Neuronal stem cell (in vitro differentiated cells): ENCODE results near the gene ERCC5.

Experiments
- DNase-seq: peaks from one replicate; pipeline ENCODE4 v3.0.0-alpha.2; 2013; ENCODE audit warnings: low spot score
- H2AFZ ChIP-seq: one replicate; pipeline ENCODE4 v1.6.1; 2013; ENCODE audit warnings: mild to moderate bottlenecking, low read length, inconsistent platforms
- H2AK5ac ChIP-seq: 2 replicates; pipeline ENCODE4 v1.6.1; 2013; ENCODE audit warnings: low read depth, mild to moderate bottlenecking, inconsistent platforms, low read length, moderate library complexity, mixed read lengths
- H2BK120ac ChIP-seq: 2 replicates; pipeline ENCODE4 v1.6.1; 2013; ENCODE audit warnings: low read depth, mild to moderate bottlenecking, inconsistent platforms, low read length, moderate library complexity, mixed read lengths
- H2BK12ac ChIP-seq: one replicate; pipeline ENCODE4 v1.6.1; 2013; ENCODE audit warnings: low read length, inconsistent platforms
- H2BK15ac ChIP-seq: 2 replicates; pipeline ENCODE4 v1.6.1; 2013; ENCODE audit warnings: mild to moderate bottlenecking, low read length, inconsistent platforms, mixed read lengths
- H2BK5ac ChIP-seq: one replicate; pipeline ENCODE4 v1.6.1; 2013; ENCODE audit warnings: inconsistent platforms, mild to moderate bottlenecking, low read length, moderate library complexity
- H3K14ac ChIP-seq: one replicate; pipeline ENCODE4 v1.6.1; 2013; ENCODE audit warnings: low read length, inconsistent platforms
- H3K18ac ChIP-seq: 2 replicates; pipeline ENCODE4 v1.6.1; 2013; ENCODE audit warnings: low read length, inconsistent platforms
- H3K23ac ChIP-seq: 2 replicates; pipeline ENCODE4 v1.6.1; 2013; ENCODE audit warnings: low read depth, mild to moderate bottlenecking, mixed read lengths, low read length, inconsistent platforms; ENCODE audit not compliant: poor library complexity
- H3K27ac ChIP-seq: replicated peaks from 3 replicates; pipeline ENCODE4 v1.5.1; 2013; ENCODE audit warnings: low read length, inconsistent platforms
- H3K27me3 ChIP-seq, 3 experiments: 2 replicates each; pipeline ENCODE4 v1.6.1; 2013; ENCODE audit warnings: low read length in 3 of 3, mild to moderate bottlenecking in 2 of 3, inconsistent platforms in 1 of 3, low read depth in 1 of 3, mixed read lengths in 1 of 3, moderate library complexity in 1 of 3; ENCODE audit not compliant: control insufficient read depth in 3 of 3, insufficient read depth in 3 of 3
- H3K36me3 ChIP-seq, 2 donors: replicated peaks in 1 of 2; 2 replicates each; pipeline ENCODE4 v1.6.1; 2013; ENCODE audit warnings: low read length in 2 of 2; ENCODE audit not compliant: control insufficient read depth in 2 of 2, insufficient read depth in 2 of 2
- H3K4ac ChIP-seq: 2 replicates; pipeline ENCODE4 v1.6.1; 2013; ENCODE audit warnings: inconsistent platforms, mild to moderate bottlenecking, low read length, moderate library complexity
- H3K4me1 ChIP-seq, 2 donors: 1 replicate in 1 of 2; 2 replicates in 1 of 2; pipeline ENCODE4 v1.6.1; 2013; ENCODE audit warnings: low read length in 2 of 2, low read depth in 1 of 2; ENCODE audit not compliant: control insufficient read depth in 2 of 2, insufficient read depth in 1 of 2
- H3K4me2 ChIP-seq: one replicate; pipeline ENCODE4 v1.6.1; 2013; ENCODE audit warnings: mild to moderate bottlenecking, low read length, inconsistent platforms; ENCODE audit not compliant: insufficient read depth, poor library complexity, severe bottlenecking
- H3K4me3 ChIP-seq, 2 donors: 2 replicates each; pipeline ENCODE4 v1.5.1; 2013; ENCODE audit warnings: low read length in 2 of 2, mild to moderate bottlenecking in 2 of 2, inconsistent platforms in 1 of 2, moderate library complexity in 1 of 2
- H3K79me1 ChIP-seq: one replicate; pipeline ENCODE4 v1.6.1; 2013; ENCODE audit warnings: low read depth, mild to moderate bottlenecking, inconsistent platforms, low read length, moderate library complexity
- H3K9ac ChIP-seq: one replicate; pipeline ENCODE4 v1.6.1; 2013; ENCODE audit warnings: mild to moderate bottlenecking, low read depth, low read length, inconsistent platforms; ENCODE audit not compliant: poor library complexity
- H3K9me3 ChIP-seq, 2 donors: replicated peaks in 1 of 2; 2 replicates each; pipeline versions ENCODE3 to v1.6.1; 2013; ENCODE audit warnings: low read length in 2 of 2, mild to moderate bottlenecking in 2 of 2, inconsistent platforms in 1 of 2, low read depth in 1 of 2, mixed read lengths in 1 of 2, moderate library complexity in 1 of 2; ENCODE audit not compliant: control insufficient read depth in 2 of 2, insufficient read depth in 1 of 2
- H4K8ac ChIP-seq: one replicate; pipeline ENCODE4 v1.6.1; 2013; ENCODE audit warnings: low read depth, mild to moderate bottlenecking, inconsistent platforms, low read length, moderate library complexity
- H4K91ac ChIP-seq: one replicate; pipeline ENCODE4 v1.6.1; 2013; ENCODE audit warnings: low read length, low read depth, mild to moderate bottlenecking, inconsistent platforms; ENCODE audit not compliant: poor library complexity
- WGBS, 2 donors: extraction: QIAGEN DNeasy Blood & Tissue Kit; methylation state at CpG; one replicate each; pipeline ENCODE4 v1.1.7; 2013; ENCODE audit warnings: missing lambda C conversion rate in 2 of 2, mixed read lengths in 1 of 2; ENCODE audit not compliant: insufficient read length in 2 of 2, insufficient replicate concordance in 1 of 2; ENCODE audit errors: extremely low coverage in 2 of 2; 5-methylcytosine and 5-hydroxymethylcytosine counted together

Gene ERCC5

GRCh38 chr13:102909971-102910370 lies 64.1 kb downstream of the ERCC5 start:
- H3K27me3 ChIP-seq, result no peaks in the 10 kb centered on the region
- no peaks in the 10 kb centered on the region for H3K36me3 ChIP-seq
- no peaks in the 10 kb centered on the region for H3K79me1 ChIP-seq
- no peak overlapping the region for H2AK5ac ChIP-seq
- no peak overlapping the region for H3K4me3 ChIP-seq
- no peak overlapping the region for H2BK5ac ChIP-seq
- H3K9me3 ChIP-seq, result no peaks in the 10 kb centered on the region
- no peak overlapping the region for H2BK12ac ChIP-seq
- no peak overlapping the region for H3K9ac ChIP-seq
- no CpG with 5 or more reads among the region's 3 CpGs for WGBS, 2 donors
- H2AFZ ChIP-seq, result peak overlapping the region; percentile 35
- no peak overlapping the region for H3K27ac ChIP-seq
- no peak overlapping the region for H3K4ac ChIP-seq
- H3K14ac ChIP-seq, result no peak overlapping the region
- no peak overlapping the region for H2BK15ac ChIP-seq
- H2BK120ac ChIP-seq, result no peak overlapping the region
- no peak overlapping the region for H3K18ac ChIP-seq
- H4K91ac ChIP-seq, result no peak overlapping the region
- no peak overlapping the region for H4K8ac ChIP-seq
- peaks cover 0 to 5% of the 10 kb centered on the region in 2 donors for H3K4me1 ChIP-seq
- no peak overlapping the region for H3K4me2 ChIP-seq
- no peak overlapping the region for H3K23ac ChIP-seq
- no peak for DNase-seq

GRCh38 chr13:102911336-102911735 lies 65.5 kb downstream of the ERCC5 start:
- no peak overlapping the region for H3K9ac ChIP-seq
- no peak overlapping the region for H2BK5ac ChIP-seq
- no peak overlapping the region for H3K18ac ChIP-seq
- DNase-seq, result no peak
- H3K23ac ChIP-seq, result no peak overlapping the region
- no peak overlapping the region for H4K8ac ChIP-seq
- H2BK12ac ChIP-seq, result no peak overlapping the region
- H3K4ac ChIP-seq, result no peak overlapping the region
- H3K4me2 ChIP-seq, result no peak overlapping the region
- no peak overlapping the region for H3K4me3 ChIP-seq
- no CpG with 5 or more reads among the region's 6 CpGs for WGBS, 2 donors
- no peaks in the 10 kb centered on the region for H3K79me1 ChIP-seq
- H3K27me3 ChIP-seq, result no peaks in the 10 kb centered on the region
- no peak overlapping the region for H2BK15ac ChIP-seq
- no peak overlapping the region for H2AK5ac ChIP-seq
- no peaks in the 10 kb centered on the region for H3K36me3 ChIP-seq
- no peak overlapping the region for H3K27ac ChIP-seq
- no peaks in the 10 kb centered on the region for H3K9me3 ChIP-seq
- H4K91ac ChIP-seq, result no peak overlapping the region
- H3K14ac ChIP-seq, result no peak overlapping the region
- no peak overlapping the region for H2BK120ac ChIP-seq
- peaks cover 0 to 5% of the 10 kb centered on the region in 2 donors for H3K4me1 ChIP-seq
- H2AFZ ChIP-seq, result no peak overlapping the region

GRCh38 chr13:102912599-102912998 lies 66.8 kb downstream of the ERCC5 start:
- no peak overlapping the region for H3K4me2 ChIP-seq
- no peak overlapping the region for H3K14ac ChIP-seq
- no peak overlapping the region for H4K91ac ChIP-seq
- no peaks in the 10 kb centered on the region for H3K36me3 ChIP-seq
- H2BK15ac ChIP-seq, result no peak overlapping the region
- H3K27me3 ChIP-seq, result no peaks in the 10 kb centered on the region
- H3K79me1 ChIP-seq, result no peaks in the 10 kb centered on the region
- no peak overlapping the region for H2BK120ac ChIP-seq
- no peak overlapping the region for H3K23ac ChIP-seq
- peaks cover 0 to 5% of the 10 kb centered on the region in 2 donors for H3K4me1 ChIP-seq
- H3K4ac ChIP-seq, result no peak overlapping the region
- H4K8ac ChIP-seq, result no peak overlapping the region
- H2BK5ac ChIP-seq, result no peak overlapping the region
- no peak overlapping the region for H3K4me3 ChIP-seq
- H2BK12ac ChIP-seq, result no peak overlapping the region
- H3K18ac ChIP-seq, result no peak overlapping the region
- H3K27ac ChIP-seq, result no peak overlapping the region
- H3K9ac ChIP-seq, result no peak overlapping the region
- H3K9me3 ChIP-seq, result no peaks in the 10 kb centered on the region
- WGBS, 2 donors, result no CpG with 5 or more reads among the region's 3 CpGs
- no peak overlapping the region for H2AK5ac ChIP-seq
- no peak overlapping the region for H2AFZ ChIP-seq
- DNase-seq, result no peak

GRCh38 chr13:102913914-102914313 lies 68.1 kb downstream of the ERCC5 start:
- no peak overlapping the region for H2AK5ac ChIP-seq
- no peak overlapping the region for H4K91ac ChIP-seq
- H3K9me3 ChIP-seq, result no peaks in the 10 kb centered on the region
- H2BK120ac ChIP-seq, result no peak overlapping the region
- no peak overlapping the region for H2BK12ac ChIP-seq
- no peak overlapping the region for H2BK5ac ChIP-seq
- DNase-seq, result no peak
- H2AFZ ChIP-seq, result no peak overlapping the region
- H3K4ac ChIP-seq, result no peak overlapping the region
- H3K4me1 ChIP-seq, result peaks cover 0 to 5% of the 10 kb centered on the region in 2 donors
- no peak overlapping the region for H3K9ac ChIP-seq
- H3K79me1 ChIP-seq, result no peaks in the 10 kb centered on the region
- no peak overlapping the region for H3K23ac ChIP-seq
- WGBS, 2 donors, result no CpG with 5 or more reads among the region's 7 CpGs
- H2BK15ac ChIP-seq, result no peak overlapping the region
- H3K14ac ChIP-seq, result no peak overlapping the region
- no peak overlapping the region for H3K27ac ChIP-seq
- H3K27me3 ChIP-seq, result no peaks in the 10 kb centered on the region
- no peak overlapping the region for H3K18ac ChIP-seq
- no peak overlapping the region for H4K8ac ChIP-seq
- no peaks in the 10 kb centered on the region for H3K36me3 ChIP-seq
- H3K4me2 ChIP-seq, result no peak overlapping the region
- H3K4me3 ChIP-seq, result no peak overlapping the region
